SH-SY5Y (cell line): ENCODE measurements around the gene MYNN.

Source experiments
- GATA2 ChIP-seq: IDR thresholded peaks from 2 replicates; pipeline ENCODE4 v1.6.1; 2011; ENCODE audit warnings: mild to moderate bottlenecking, low read depth, low read length
- GATA3 ChIP-seq: IDR thresholded peaks from 2 replicates; pipeline ENCODE4 v1.6.1; 2011; ENCODE audit warnings: low read depth, mild to moderate bottlenecking, low read length, moderate library complexity

DNA sequence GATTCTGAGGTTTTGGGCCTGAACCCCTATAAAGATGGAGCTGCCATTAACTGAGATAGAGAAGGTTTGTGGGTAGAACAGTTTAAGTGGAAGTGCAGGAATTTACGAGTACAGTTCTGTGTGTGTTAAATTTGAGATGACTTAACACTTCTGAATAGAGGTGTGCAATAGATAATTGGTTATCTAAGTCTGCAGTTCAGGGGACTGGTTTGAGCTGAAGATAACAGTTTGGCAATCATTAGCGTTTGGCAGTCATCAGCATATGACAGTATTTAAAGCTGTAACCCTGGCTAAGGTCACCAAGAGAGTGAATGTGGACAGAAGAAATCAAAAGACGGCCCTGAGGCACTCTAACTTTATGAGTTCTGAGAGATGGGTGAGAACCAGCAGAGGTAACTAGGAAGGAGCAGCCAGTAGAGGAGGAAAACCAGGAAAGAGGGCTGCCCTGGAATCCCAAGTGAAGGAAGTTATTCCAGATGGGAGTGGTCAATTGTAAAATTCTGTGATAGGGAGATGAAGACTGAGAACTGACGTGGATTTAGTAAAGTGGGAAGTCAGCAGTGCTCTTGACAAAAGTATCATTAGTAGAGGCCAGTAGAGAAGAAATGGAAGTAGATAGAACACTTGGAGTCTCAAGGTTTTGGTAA is 8.1 kb downstream of the MYNN start:
- no peak for TF ChIP-seq GATA2
- TF ChIP-seq GATA3, result no peak
